ENCODE measurements around the gene AMH.

AMH gene

GRCh38 chr19:2235381-2236063 lies 13.6 kb upstream of the AMH start:
- DNase-seq (ENCODE audit: low read depth, low spot score), result no peak

GRCh38 chr19:2236064-2236313 lies 13.1 kb upstream of the AMH start:
- DNase-seq (ENCODE audit: low read depth, low spot score), result no peak

GRCh38 chr19:2236314-2237050 lies 12.6 kb upstream of the AMH start, which contains the start of the genes PLEKHJ1 and SF3A2:
TSS of gene PLEKHJ1 (minus strand) at chr19:2236329. CDS start at chr19:2236248, 81 bp downstream.
TSS of gene SF3A2 (plus strand) at chr19:2236824. CDS start at chr19:2243419, 6,595 bp downstream.
- DNase-seq (ENCODE audit: low read depth, low spot score), result peak; percentile 79

- no peak for DNase-seq (ENCODE audit: low read depth, low spot score)
Measured at GRCh38 chr19:2237051-2237868, 11.9 kb upstream of the AMH start.

- no peak for DNase-seq (ENCODE audit: low read depth, low spot score)
Measured at GRCh38 chr19:2237869-2238153, 11.3 kb upstream of the AMH start.

- no peak for DNase-seq (ENCODE audit: low read depth, low spot score)
Measured at GRCh38 chr19:2239173-2239572, 9.9 kb upstream of the AMH start.

GRCh38 chr19:2239771-2240770 lies 9.1 kb upstream of the AMH start:
- no peak for DNase-seq (ENCODE audit: low read depth, low spot score)

- DNase-seq (ENCODE audit: low read depth, low spot score), result no peak
Measured at GRCh38 chr19:2240881-2241760, 8.0 kb upstream of the AMH start.

- no peak for DNase-seq (ENCODE audit: low read depth, low spot score)
Measured at GRCh38 chr19:2242092-2242537, 7.0 kb upstream of the AMH start.

- DNase-seq (ENCODE audit: low read depth, low spot score), result no peak
Measured at GRCh38 chr19:2242816-2243215, 6.3 kb upstream of the AMH start.

- DNase-seq (ENCODE audit: low read depth, low spot score), result no peak
Measured at GRCh38 chr19:2243274-2244124, 5.6 kb upstream of the AMH start.

GRCh38 chr19:2244125-2244411 lies 5.1 kb upstream of the AMH start:
- DNase-seq (ENCODE audit: low read depth, low spot score), result no peak

GRCh38 chr19:2244486-2244885 lies 4.6 kb upstream of the AMH start:
- DNase-seq (ENCODE audit: low read depth, low spot score), result no peak

GRCh38 chr19:2245273-2245672 lies 3.9 kb upstream of the AMH start:
- no peak for DNase-seq (ENCODE audit: low read depth, low spot score)

GRCh38 chr19:2246014-2246620 lies 3.0 kb upstream of the AMH start:
- no peak for DNase-seq (ENCODE audit: low read depth, low spot score)

- no peak for DNase-seq (ENCODE audit: low read depth, low spot score)
Measured at GRCh38 chr19:2246801-2247361, 2.2 kb upstream of the AMH start.

GRCh38 chr19:2247433-2248101 lies 1.6 kb upstream of the AMH start:
- no peak for DNase-seq (ENCODE audit: low read depth, low spot score)

Data from iPS DF 19.7 (cell line).